ENCODE data around the gene KEAP1. TPM values are rescaled to one million over a fixed set of nuclear protein-coding genes. Genes with fewer than 3 reads are reported as not detected.

The KEAP1 gene
- 30.3 and 40.1 TPM in 2 replicates for total RNA-seq (2013; cell fraction: nucleolus; rRNA removed)
- total RNA-seq (2014; rRNA removed) (49.0 and 60.4 TPM in 2 replicates), total RNA-seq (2014; rRNA removed; fragmentation: Illumina TruSeq; extraction: Trizol) (44.3 and 54.7 TPM in 2 replicates), total RNA-seq (2021) (61.2 and 76.2 TPM in 2 replicates), polyA plus RNA-seq (2011; rRNA removed) (23.7 and 42.6 TPM in 2 replicates), polyA plus RNA-seq (2014; fragmentation: Illumina TruSeq; extraction: Trizol) (17.2 and 36.7 TPM in 2 replicates), polyA plus RNA-seq (2014; fragmentation: Nextera tagmentation; extraction: Ambion mirVana) (1 to 10 TPM; 1.4 to 9.3 TPM), polyA plus RNA-seq (2014; rRNA removed) (41.2 and 50.2 TPM in 2 replicates), polyA plus RNA-seq (2016; fragmentation: Nextera tagmentation; extraction: Ambion mirVana) (10 to 100 TPM; 83.1 to 87.7 TPM), polyA minus RNA-seq (2011; rRNA and poly(A)+ RNA removed) (102 and 125 TPM in 2 replicates), Bru-seq, nascent RNA (percentile 68 among the genes with signal in this experiment), BruChase-seq, experiment 1, labeled RNA remaining after a 6-hour chase (percentile 68 among the genes with signal in this experiment), BruChase-seq, experiment 2, labeled RNA remaining after a 2-hour chase (percentile 73 among the genes with signal in this experiment)
- 19.1 TPM for polyA plus RNA-seq (2011; ENCODE audit: low read depth)
- 45.2 and 63.6 TPM in 2 replicates for polyA plus RNA-seq (2011; cell fraction: cytosol; rRNA removed)
- 57.9 and 62.3 TPM in 2 replicates for polyA plus RNA-seq (2011; cell fraction: nucleus; rRNA removed)
- polyA plus RNA-seq (2012), result 31.0 and 33.1 TPM in 2 replicates
- 29.0 and 35.8 TPM in 2 replicates for polyA minus RNA-seq (2011; cell fraction: cytosol; rRNA and poly(A)+ RNA removed)
- 16.2 and 22.3 TPM in 2 replicates for polyA minus RNA-seq (2011; cell fraction: nucleus; rRNA and poly(A)+ RNA removed)
- long read RNA-seq, experiment 1, transcript KEAP1-201 (6 exons, 2,955 nt), result minor isoform, 18 of 83 reads
- long read RNA-seq, experiment 1, transcript KEAP1-202 (6 exons, 2,648 nt), result major isoform, 37 of 83 reads
- long read RNA-seq, experiment 1, partial matches to known transcripts, result 17 of 83 reads
- long read RNA-seq, experiment 1, other reads (novel, unspliced or antisense), result 11 of 83 reads
- long read RNA-seq, experiment 2, transcript KEAP1-202 (6 exons, 2,648 nt), result major isoform, 18 of 33 reads
- long read RNA-seq, experiment 2, partial matches to known transcripts, result 12 of 33 reads
- long read RNA-seq, experiment 2, other reads (novel, unspliced or antisense), result 1 of 33 reads

GRCh38 chr19:10503002-10503789, at the start of gene KEAP1:
TSS of gene KEAP1 (minus strand) at chr19:10503356. CDS start at chr19:10500033, 3,323 bp downstream.
- Histone ChIP-seq H3K27ac (ENCODE audit: control insufficient read depth, insufficient read depth) (peak within 1 kb of the TSS; percentile 99), H2AFZ (ENCODE audit: control insufficient read depth, low read depth, low read length) (peak within 1 kb of the TSS; percentile 89), H4K20me1 (ENCODE audit: control insufficient read depth, insufficient read depth) (no peaks in the 10 kb centered on the region), H3K36me3 (ENCODE audit: control insufficient read depth in 2 of 2, insufficient read depth in 2 of 2, low read length in 1 of 2) (peaks cover 8 to 10% of the 10 kb centered on the region in 2 experiments; a peak in 3 of 4 replicates), H3K27me3 (replicated peaks in 1 of 2; ENCODE audit: control insufficient read depth in 2 of 2, insufficient read depth in 2 of 2, low read length in 1 of 2) (no peaks in the 10 kb centered on the region), H3K9ac (ENCODE audit: control insufficient read depth, insufficient read depth, low read length) (peak within 1 kb of the TSS; percentile 98), H3K4me2 (ENCODE audit: control insufficient read depth, insufficient read depth) (peak within 1 kb of the TSS; percentile 90), H3K4me1 (ENCODE audit: control insufficient read depth, insufficient read depth, low read length) (peaks cover 24% of the 10 kb centered on the region), H3K9me3 (replicated peaks; ENCODE audit: control insufficient read depth, insufficient read depth, low read length) (no peaks in the 10 kb centered on the region), H3K4me3 (peak within 1 kb of the TSS; percentile 77), H3K79me2 (ENCODE audit: control insufficient read depth, insufficient read depth, low read length) (peaks cover 40% of the 10 kb centered on the region)
- DNase-seq (ENCODE audit: low read depth, low spot score) (no peak), FAIRE-seq (no peak), ATAC-seq (peak; percentile 48)
- SMC1A ChIA-PET (ENCODE audit: uncharacterized antibody, unreplicated experiment), result interaction anchor here (1.0 kb wide), 1 partner anchor 20 kb away, joined by 3 read pairs; no protein-coding TSS in a partner anchor
- TSS peak; percentile 94 for BruUV-seq (replicated peaks)
- CTCF ChIA-PET, result interaction anchor here (0.6 to 1.3 kb wide), 5 partner anchors 68 to 361 kb away, joined by 3 to 5 read pairs (median 3); no protein-coding TSS in a partner anchor
- in situ Hi-C loops (cut with MboI) (no loop called here), intact Hi-C loops (cut with micrococcal nuclease; ENCODE audit: unreplicated experiment) (loop anchor here (2.0 to 10.0 kb wide), 3 partner anchors 66 to 149 kb away; partner anchors contain the start of genes CDC37, CDKN2D and ILF3)
- WGBS (ENCODE audit: insufficient coverage, insufficient replicate concordance, low lambda C conversion rate, missing lambda C conversion rate), result 4% methylated on average over 64 of the region's 73 CpGs
- POLR2A ChIA-PET, result interaction anchor here (0.6 to 1.1 kb wide), 6 partner anchors 91 to 413 kb away, joined by 3 to 6 read pairs (median 4); no protein-coding TSS in a partner anchor
- RAD21 ChIA-PET (ENCODE audit: unreplicated experiment), result no interaction called here
- TF ChIP-seq SMC3 (IDR thresholded peaks at IDR 0.05; ENCODE audit: borderline replicate concordance, low read length) (no peak), HDAC6 (IDR thresholded peaks at IDR 0.05; ENCODE audit: unreplicated experiment) (peak; percentile 66), DPF2 (IDR thresholded peaks at IDR 0.05) (peak; percentile 1; the same call in 1 of the 2 replicates), WRNIP1 (IDR thresholded peaks at IDR 0.05; ENCODE audit: borderline replicate concordance, low read depth, low read length) (no peak), RUNX3 (IDR thresholded peaks at IDR 0.05; ENCODE audit: low read length) (peak; percentile 27; the same call in 1 of the 2 replicates), KLF5 (IDR thresholded peaks at IDR 0.05; ENCODE audit: partially characterized antibody) (no peak), ZNF384 (IDR thresholded peaks at IDR 0.05; ENCODE audit: borderline replicate concordance, low read depth, low read length) (no peak), POU2F2 (IDR thresholded peaks at IDR 0.05; ENCODE audit: borderline replicate concordance, low read depth, low read length) (no peak), PKNOX1 (IDR thresholded peaks at IDR 0.05) (no peak), JUND (IDR thresholded peaks at IDR 0.05; ENCODE audit: low read depth, low read length) (no peak), TCF12 (IDR thresholded peaks at IDR 0.05; ENCODE audit: low read depth, low read length) (no peak), SMARCA5 (IDR thresholded peaks at IDR 0.05) (0 out of 2 replicates have a peak, but pooled peaks have one; percentile 41), IKZF2 (IDR thresholded peaks at IDR 0.05) (peak in 1 of 2 experiments; percentile 55; a peak in 2 of 4 replicates), SMAD1 (IDR thresholded peaks at IDR 0.05; ENCODE audit: low read depth, partially characterized antibody) (no peak), SIX5 (IDR thresholded peaks at IDR 0.05; ENCODE audit: low read depth, low read length, severe bottlenecking) (no peak), CHD2 (IDR thresholded peaks at IDR 0.05; ENCODE audit: borderline replicate concordance, low read depth, low read length) (no peak), KAT2A (conservative IDR thresholded peaks at IDR 0.05; ENCODE audit: control insufficient read depth, low read depth, low read length) (no peak), IKZF1 (conservative IDR thresholded peaks at IDR 0.05) (peak; percentile 76), SRF (IDR thresholded peaks at IDR 0.05; ENCODE audit: low read depth in 2 of 2, low read length in 2 of 2) (0 out of 4 replicates have a peak, but pooled peaks of 1 of the 2 experiments have one; percentile 1)

Data from GM12878 (cell line).